HepG2 (cell line): ENCODE measurements around the gene MOK. TPM values are rescaled to one million over a fixed set of nuclear protein-coding genes. Genes with fewer than 3 reads are reported as not detected.

ENCODE experiments used
- ATAC-seq: fragments of 200-7000 bp; cut with Tn5 transposase; 3 replicates; pipeline ENCODE4 v1.9.1; 2020; ENCODE audit warnings: mild to moderate bottlenecking, moderate library complexity
- BruUV-seq: library from RNA; stranded (reverse); fragments of 400-500 nt; replicated peaks from 2 replicates; lab custom pipeline; 2021; lab: Mats Ljungman, UMichigan
- CTCF ChIA-PET: fragments of 300-600 bp; formaldehyde crosslinking; extraction: SDS; loops from one replicate; lab custom pipeline; 2021; ENCODE audit warnings: low total read pairs, inconsistent platforms, low intra/inter-chr PET ratio; lab: Yijun Ruan, JAX
- POLR2A ChIA-PET: fragments of 350-600 bp; sonication (Branson Sonifier 250); formaldehyde crosslinking; loops from one replicate; lab custom pipeline; 2020; ENCODE audit warnings: antibody characterized with exemption, inconsistent platforms; lab: Yijun Ruan, JAX
- DNase-seq: peaks from one replicate; pipeline ENCODE4 v3.0.0-alpha.2; 2015; ENCODE audit warnings: low spot score
- FAIRE-seq: peaks from 3 replicates; lab custom pipeline; 2011; peaks lifted over from hg19 to GRCh38; lab: Jason Lieb, UNC
- H2AFZ ChIP-seq: one replicate; pipeline ENCODE4 v1.6.1; 2011; ENCODE audit warnings: low read length, inconsistent platforms
- H3K27ac ChIP-seq: fragments of 300-600 bp; 3 replicates; pipeline ENCODE4 v1.8.0; 2011; ENCODE audit warnings: mixed run types, mild to moderate bottlenecking, mixed read lengths, low read length, inconsistent platforms; ENCODE audit not compliant: insufficient read depth; ENCODE audit errors: extremely low read length
- H3K27me3 ChIP-seq, 2 experiments: fragments of 200-600 bp in 1 of 2; 2 replicates in 1 of 2; 3 replicates in 1 of 2; pipeline versions ENCODE4 v1.6.0 to v1.8.0; 2011; ENCODE audit warnings: low read length in 2 of 2, mild to moderate bottlenecking in 2 of 2, moderate library complexity in 2 of 2, inconsistent platforms in 1 of 2; ENCODE audit not compliant: insufficient read depth in 2 of 2, control insufficient read depth in 1 of 2
- H3K36me3 ChIP-seq, 2 experiments: fragments of 200-600 bp in 1 of 2; replicated peaks in 1 of 2; 2 replicates in 1 of 2; 3 replicates in 1 of 2; pipeline versions ENCODE4 v1.5.1 to v1.8.0; 2011; ENCODE audit warnings: low read length in 2 of 2, inconsistent platforms in 1 of 2; ENCODE audit not compliant: insufficient read depth in 2 of 2, control insufficient read depth in 1 of 2
- H3K4me1 ChIP-seq: 2 replicates; pipeline ENCODE4 v1.5.1; 2012; ENCODE audit warnings: low read length, inconsistent platforms; ENCODE audit not compliant: insufficient read depth
- H3K4me2 ChIP-seq: 2 replicates; pipeline ENCODE4 v1.6.0; 2011; ENCODE audit warnings: low read depth, low read length, inconsistent platforms
- H3K4me3 ChIP-seq, 3 experiments: fragments of 200-600 bp in 1 of 3; sonication (generic), shearing (Covaris generic) in 1 of 3; replicated peaks in 1 of 3; 2 replicates each; pipeline ENCODE4 v1.5.1; 2011 to 2016; ENCODE audit warnings: low read length in 3 of 3, inconsistent platforms in 2 of 3, low read depth in 2 of 3, mild to moderate bottlenecking in 2 of 3, control low read depth in 1 of 3, mixed read lengths in 1 of 3; ENCODE audit not compliant: insufficient read depth in 1 of 3
- H3K79me2 ChIP-seq: one replicate; pipeline ENCODE4 v1.6.1; 2011; ENCODE audit warnings: low read length, inconsistent platforms; ENCODE audit not compliant: insufficient read depth
- H3K9ac ChIP-seq: 2 replicates; pipeline ENCODE4 v1.6.0; 2011; ENCODE audit warnings: mild to moderate bottlenecking, low read depth, low read length, inconsistent platforms; ENCODE audit not compliant: insufficient read depth
- H3K9me3 ChIP-seq: 2 replicates; pipeline ENCODE4 v1.5.1; 2012; ENCODE audit warnings: mild to moderate bottlenecking, low read length
- H4K20me1 ChIP-seq: 2 replicates; pipeline ENCODE4 v1.6.0; 2011; ENCODE audit warnings: inconsistent platforms, mild to moderate bottlenecking, low read length, moderate library complexity; ENCODE audit not compliant: insufficient read depth
- ARID5B ChIP-seq: IDR thresholded peaks from 2 replicates; pipeline ENCODE4 v1.4.0; 2020; ENCODE audit warnings: mild to moderate bottlenecking, missing genetic modification reagents
- GTF2F1 ChIP-seq: fragments of 150-350 bp; IDR thresholded peaks from 2 replicates; pipeline ENCODE4 v1.6.1; 2014; ENCODE audit warnings: low read length
- HNF4A ChIP-seq: sonication (generic); formaldehyde crosslinking; IDR thresholded peaks from 2 replicates; pipeline ENCODE4 v1.4.0; 2020; ENCODE audit warnings: missing genetic modification reagents
- NCOR1 ChIP-seq: fragments of 200-600 bp; sonication (generic); IDR thresholded peaks from 2 replicates; pipeline ENCODE4 v1.7.0; 2017; ENCODE audit warnings: antibody characterized with exemption, low read length, borderline replicate concordance
- ZNF136 ChIP-seq: sonication (generic); formaldehyde crosslinking; IDR thresholded peaks from 2 replicates; pipeline ENCODE4 v1.8.1; 2022; ENCODE audit warnings: low read depth, mild to moderate bottlenecking, moderate library complexity, missing genetic modification reagents
- ZNF484 ChIP-seq: sonication (generic); formaldehyde crosslinking; IDR thresholded peaks from 2 replicates; pipeline ENCODE4 v1.5.1; 2020; ENCODE audit warnings: mild to moderate bottlenecking, low read depth, missing genetic modification reagents, borderline replicate concordance
- ZNF766 ChIP-seq: sonication (generic); formaldehyde crosslinking; IDR thresholded peaks from 2 replicates; pipeline ENCODE4 v1.5.0; 2020; ENCODE audit warnings: missing genetic modification reagents, borderline replicate concordance
- WGBS: methylation state at CpG from one replicate; pipeline ENCODE4 v1.1.6; 2017; ENCODE audit warnings: low lambda C conversion rate; 5-methylcytosine and 5-hydroxymethylcytosine counted together
- in situ Hi-C: cut with HindIII; loops from 2 replicates; pipeline ENCODE4 v1.10.0; 2017; ENCODE audit warnings: low pct_unique_long_range_greater_than_20kb; ENCODE audit not compliant: extremely low pct_ligation_motif_present
- intact Hi-C: fragments of 100-400 bp; cut with micrococcal nuclease; formaldehyde crosslinking; loops from one replicate; pipeline ENCODE4 v1.10.0; 2022; ENCODE audit not compliant: unreplicated experiment
- polyA plus RNA-seq, 8 experiments: library from polyadenylated mRNA; depleted of rRNA in 3 of 8; stranded (reverse) in 7 of 8; unstranded in 1 of 8; fragments of >200 nt; fragmentation: Illumina TruSeq in 4 of 8; extraction: Trizol in 4 of 8; gene quantifications; 2 replicates each; pipeline versions ENCODE4 v1.2.1 to v1.2.3, GENCODE V29; 2011 to 2016; ENCODE audit warnings: low read depth in 4 of 8, missing spikeins in 1 of 8, mixed read lengths in 1 of 8; ENCODE audit not compliant: insufficient read depth in 1 of 8
- total RNA-seq, 5 experiments: library from RNA; depleted of rRNA; stranded (reverse); fragments of >200 nt; fragmentation: Illumina TruSeq; extraction: Trizol; gene quantifications; 2 replicates each; pipeline ENCODE4 v1.2.3, GENCODE V29; 2016; ENCODE audit warnings: low read depth in 1 of 5

Gene MOK
- total and polyA plus RNA-seq, 2 of the 13 experiments (the other 11 are each of a cell fraction or from before 2014, with no cell fraction given), result 15.3 to 16.9 TPM

- TF ChIP-seq NCOR1 (no peak), ZNF766 (no peak), GTF2F1 (no peak), ZNF484 (CRISPR knock-in tag) (no peak), ZNF136 (CRISPR knock-in tag) (no peak)
Observed at GRCh38 chr14:102250636-102251035, 54.3 kb downstream of the MOK start (continued).

GRCh38 chr14:102249981-102250380 lies 55.0 kb downstream of the MOK start:
- no peak overlapping the region for H3K4me2 ChIP-seq
- H3K4me1 ChIP-seq, result peaks cover 8% of the 10 kb centered on the region
- TF ChIP-seq HNF4A (0 out of 2 replicates have a peak, but pooled peaks have one; percentile 15), ARID5B (CRISPR knock-in tag) (no peak)
- no peaks in the 10 kb centered on the region for H3K9me3 ChIP-seq
- WGBS, result 92% methylated on average over 5 of the region's 6 CpGs
- no peak overlapping the region for H3K27ac ChIP-seq
- DNase-seq (no peak), ATAC-seq (no peak), FAIRE-seq (no peak)
- no peak overlapping the region for H3K4me3 ChIP-seq
- ChIA-PET CTCF (no interaction called here), POLR2A (no interaction called here)
- in situ Hi-C loops (no loop called here), intact Hi-C loops (no loop called here)
- no peak overlapping the region for H3K9ac ChIP-seq
- no peaks in the 10 kb centered on the region for H3K79me2 ChIP-seq
- H3K27me3 ChIP-seq, result no peaks in the 10 kb centered on the region
- H2AFZ ChIP-seq, result no peak overlapping the region
- no peaks in the 10 kb centered on the region for H4K20me1 ChIP-seq
- H3K36me3 ChIP-seq, result no peaks in the 10 kb centered on the region
- BruUV-seq, result no TSS peak
